ENCODE results near the gene HPSE. TPM values are rescaled to one million over a fixed set of nuclear protein-coding genes. Genes with fewer than 3 reads are reported as not detected.

The HPSE gene
- total and polyA plus RNA-seq, 9 of the 15 experiments (the other 6 are each of a cell fraction or from before 2014, with no cell fraction given), result 0.01 to 0.42 (median 0.14) TPM; not detected in 1

DNA sequence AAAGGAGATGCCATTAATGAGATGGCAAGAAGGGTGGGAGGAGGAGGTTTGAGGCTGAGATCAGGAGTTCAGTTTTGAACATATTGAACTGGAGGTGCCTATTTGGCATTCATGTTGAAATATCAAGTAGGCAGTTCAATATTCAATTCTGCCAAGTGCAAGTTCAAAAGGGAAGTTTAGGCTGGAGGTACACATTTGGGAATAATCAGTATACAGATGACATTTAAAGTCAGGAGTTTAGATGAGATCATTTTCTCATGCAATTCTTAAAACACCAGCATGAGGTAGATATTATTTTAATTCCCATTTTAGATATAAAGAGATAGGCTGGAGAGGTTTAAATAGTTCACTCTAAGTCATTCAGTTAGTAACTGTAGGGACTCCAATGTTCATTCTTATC lies 76.2 kb downstream of the HPSE start:
- Histone ChIP-seq H3K4me1 (replicated peaks in 1 of 2; ENCODE audit: control insufficient read depth in 2 of 2, insufficient read depth in 2 of 2, low read length in 2 of 2) (peaks cover 0 to 5% of the 10 kb centered on the region in 2 experiments; a peak in 3 of 5 replicates), H3K27me3 (ENCODE audit: control insufficient read depth in 2 of 2, insufficient read depth in 2 of 2, low read length in 2 of 2) (no peaks in the 10 kb centered on the region), H3K9me3 (replicated peaks; ENCODE audit: control insufficient read depth, insufficient read depth, low read depth, low read length) (no peaks in the 10 kb centered on the region), H3K4me2 (ENCODE audit: insufficient read depth, low read length) (no peak overlapping the region), H3K9ac (ENCODE audit: insufficient read depth in 1 of 2, low read depth in 2 of 2, low read length in 2 of 2) (no peak overlapping the region), H3K4me3 (no peak overlapping the region), H3K9me1 (ENCODE audit: control insufficient read depth, insufficient read depth, low read length) (no peaks in the 10 kb centered on the region), H2AFZ (ENCODE audit: low read depth, low read length) (no peak overlapping the region), H3K36me3 (ENCODE audit: control insufficient read depth, insufficient read depth, low read length) (peaks cover 3% of the 10 kb centered on the region; the same call in 1 of the 3 replicates), H3K27ac (ENCODE audit: extremely low read depth, low read depth, low read length) (no peak overlapping the region), H3K79me2 (ENCODE audit: control insufficient read depth, insufficient read depth, low read length) (no peaks in the 10 kb centered on the region), H4K20me1 (replicated peaks; ENCODE audit: control insufficient read depth, insufficient read depth, low read length) (no peaks in the 10 kb centered on the region)
- DNase-seq (ENCODE audit: extremely low read depth in 1 of 4, low spot score in 3 of 4) (no peak), ATAC-seq (no peak), FAIRE-seq (no peak)
- TF ChIP-seq ATF7 (IDR thresholded peaks at IDR 0.05), result no peak
- no peak for TF ChIP-seq PML (IDR thresholded peaks at IDR 0.05; ENCODE audit: low read length)
- TF ChIP-seq, protein P1, sequence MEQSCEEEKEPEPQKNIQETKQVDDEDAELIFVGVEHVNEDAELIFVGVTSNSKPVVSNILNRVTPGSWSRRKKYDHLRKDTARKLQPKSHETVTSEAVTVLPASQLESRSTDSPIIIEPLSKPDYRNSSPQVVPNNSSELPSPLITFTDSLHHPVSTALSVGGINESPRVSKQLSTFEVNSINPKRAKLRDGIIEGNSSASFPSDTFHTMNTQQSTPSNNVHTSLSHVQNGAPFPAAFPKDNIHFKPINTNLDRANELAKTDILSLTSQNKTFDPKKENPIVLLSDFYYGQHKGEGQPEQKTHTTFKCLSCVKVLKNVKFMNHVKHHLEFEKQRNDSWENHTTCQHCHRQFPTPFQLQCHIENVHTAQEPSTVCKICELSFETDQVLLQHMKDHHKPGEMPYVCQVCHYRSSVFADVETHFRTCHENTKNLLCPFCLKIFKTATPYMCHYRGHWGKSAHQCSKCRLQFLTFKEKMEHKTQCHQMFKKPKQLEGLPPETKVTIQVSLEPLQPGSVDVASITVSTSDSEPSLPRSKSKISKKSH (CRISPR knock-in tag; IDR thresholded peaks at IDR 0.05), result no peak
- TF ChIP-seq CBFA2T2 (conservative IDR thresholded peaks at IDR 0.05), result no peak
- TF ChIP-seq ZFPM2 (CRISPR knock-in tag; IDR thresholded peaks at IDR 0.05), result no peak
- TF ChIP-seq KLF13 (tag; IDR thresholded peaks at IDR 0.05; ENCODE audit: borderline replicate concordance, low read depth), result no peak
- TF ChIP-seq, protein P2, sequence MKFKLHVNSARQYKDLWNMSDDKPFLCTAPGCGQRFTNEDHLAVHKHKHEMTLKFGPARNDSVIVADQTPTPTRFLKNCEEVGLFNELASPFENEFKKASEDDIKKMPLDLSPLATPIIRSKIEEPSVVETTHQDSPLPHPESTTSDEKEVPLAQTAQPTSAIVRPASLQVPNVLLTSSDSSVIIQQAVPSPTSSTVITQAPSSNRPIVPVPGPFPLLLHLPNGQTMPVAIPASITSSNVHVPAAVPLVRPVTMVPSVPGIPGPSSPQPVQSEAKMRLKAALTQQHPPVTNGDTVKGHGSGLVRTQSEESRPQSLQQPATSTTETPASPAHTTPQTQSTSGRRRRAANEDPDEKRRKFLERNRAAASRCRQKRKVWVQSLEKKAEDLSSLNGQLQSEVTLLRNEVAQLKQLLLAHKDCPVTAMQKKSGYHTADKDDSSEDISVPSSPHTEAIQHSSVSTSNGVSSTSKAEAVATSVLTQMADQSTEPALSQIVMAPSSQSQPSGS (CRISPR knock-in tag; IDR thresholded peaks at IDR 0.05), result no peak
- no peak for TF ChIP-seq SMARCA4 (IDR thresholded peaks at IDR 0.05)
- no peak for TF ChIP-seq ZNF551 (CRISPR knock-in tag; IDR thresholded peaks at IDR 0.05)
- TF ChIP-seq GATAD2B (IDR thresholded peaks at IDR 0.05; ENCODE audit: borderline replicate concordance), result no peak
- no peak for TF ChIP-seq ZNF134 (CRISPR knock-in tag; conservative IDR thresholded peaks at IDR 0.05)
- TF ChIP-seq POU5F1 (IDR thresholded peaks at IDR 0.05; ENCODE audit: borderline replicate concordance, low read depth, low read length, partially characterized antibody), result no peak
- TF ChIP-seq SMAD3 (CRISPR knock-in tag; conservative IDR thresholded peaks at IDR 0.05), result no peak
- TF ChIP-seq, protein P3, sequence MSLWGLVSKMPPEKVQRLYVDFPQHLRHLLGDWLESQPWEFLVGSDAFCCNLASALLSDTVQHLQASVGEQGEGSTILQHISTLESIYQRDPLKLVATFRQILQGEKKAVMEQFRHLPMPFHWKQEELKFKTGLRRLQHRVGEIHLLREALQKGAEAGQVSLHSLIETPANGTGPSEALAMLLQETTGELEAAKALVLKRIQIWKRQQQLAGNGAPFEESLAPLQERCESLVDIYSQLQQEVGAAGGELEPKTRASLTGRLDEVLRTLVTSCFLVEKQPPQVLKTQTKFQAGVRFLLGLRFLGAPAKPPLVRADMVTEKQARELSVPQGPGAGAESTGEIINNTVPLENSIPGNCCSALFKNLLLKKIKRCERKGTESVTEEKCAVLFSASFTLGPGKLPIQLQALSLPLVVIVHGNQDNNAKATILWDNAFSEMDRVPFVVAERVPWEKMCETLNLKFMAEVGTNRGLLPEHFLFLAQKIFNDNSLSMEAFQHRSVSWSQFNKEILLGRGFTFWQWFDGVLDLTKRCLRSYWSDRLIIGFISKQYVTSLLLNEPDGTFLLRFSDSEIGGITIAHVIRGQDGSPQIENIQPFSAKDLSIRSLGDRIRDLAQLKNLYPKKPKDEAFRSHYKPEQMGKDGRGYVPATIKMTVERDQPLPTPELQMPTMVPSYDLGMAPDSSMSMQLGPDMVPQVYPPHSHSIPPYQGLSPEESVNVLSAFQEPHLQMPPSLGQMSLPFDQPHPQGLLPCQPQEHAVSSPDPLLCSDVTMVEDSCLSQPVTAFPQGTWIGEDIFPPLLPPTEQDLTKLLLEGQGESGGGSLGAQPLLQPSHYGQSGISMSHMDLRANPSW (CRISPR knock-in tag; IDR thresholded peaks at IDR 0.05), result no peak
- in situ Hi-C loops (cut with MboI), result no loop called here
- BruUV-seq (replicated peaks), result no TSS peak
- CTCF ChIA-PET (ENCODE audit: low intra/inter-chr PET ratio), result interaction anchor here (0.6 kb wide), 1 partner anchor 536 kb away, joined by 4 read pairs; no protein-coding TSS in a partner anchor
- intact Hi-C loops (cut with micrococcal nuclease), result no loop called here
- POLR2A ChIA-PET, result no interaction called here

Measured in K562 (cell line).